CD14-positive monocyte (primary cell): ENCODE data around the gene HDAC7. TPM values are rescaled to one million over a fixed set of nuclear protein-coding genes. Genes with fewer than 3 reads are reported as not detected.

ENCODE experiments used
- DNase-seq, 3 donors: peaks; one replicate each; pipeline ENCODE4 v3.0.0-alpha.2; 2011 to 2022
- H2AFZ ChIP-seq: 2 replicates; pipeline ENCODE4 v1.6.0; 2012; ENCODE audit warnings: mild to moderate bottlenecking, low read depth, low read length, inconsistent platforms; ENCODE audit not compliant: insufficient read depth, poor library complexity, severe bottlenecking
- H3K27ac ChIP-seq, 2 donors: 1 replicate in 1 of 2; 2 replicates in 1 of 2; pipeline ENCODE4 v1.5.1; 2012 to 2013; ENCODE audit warnings: low read length in 2 of 2, control low read depth in 1 of 2, inconsistent platforms in 1 of 2, low read depth in 1 of 2, mild to moderate bottlenecking in 1 of 2
- H3K27me3 ChIP-seq, 2 donors: one replicate each; pipeline versions ENCODE4 v1.6.0 to v1.6.1; 2011 to 2013; ENCODE audit warnings: low read length in 2 of 2; ENCODE audit not compliant: control insufficient read depth in 2 of 2, insufficient read depth in 2 of 2
- H3K36me3 ChIP-seq, 2 donors: replicated peaks in 1 of 2; 1 replicate in 1 of 2; 2 replicates in 1 of 2; pipeline versions ENCODE4 v1.5.1 to v1.6.1; 2012 to 2013; ENCODE audit warnings: low read length in 2 of 2, control low read depth in 1 of 2, inconsistent platforms in 1 of 2, mild to moderate bottlenecking in 1 of 2; ENCODE audit not compliant: insufficient read depth in 2 of 2, control insufficient read depth in 1 of 2
- H3K4me1 ChIP-seq, 2 donors: 1 replicate in 1 of 2; 2 replicates in 1 of 2; pipeline versions ENCODE4 v1.5.1 to v1.6.1; 2012 to 2013; ENCODE audit warnings: low read length in 2 of 2, control low read depth in 1 of 2, inconsistent platforms in 1 of 2, mild to moderate bottlenecking in 1 of 2, moderate library complexity in 1 of 2; ENCODE audit not compliant: insufficient read depth in 2 of 2, control insufficient read depth in 1 of 2
- H3K4me2 ChIP-seq: replicated peaks from 2 replicates; pipeline ENCODE3; 2012; ENCODE audit warnings: low read length, moderate library complexity, mild to moderate bottlenecking; ENCODE audit not compliant: poor library complexity, severe bottlenecking; ENCODE audit errors: extremely low read depth
- H3K4me3 ChIP-seq, 3 experiments: fragments of 200-600 bp in 1 of 3; sonication (generic) in 1 of 3; replicated peaks in 1 of 3; 1 replicate in 2 of 3; 2 replicates in 1 of 3; pipeline ENCODE4 v1.5.1; 2011 to 2013; ENCODE audit warnings: low read length in 3 of 3, mild to moderate bottlenecking in 3 of 3, control low read depth in 2 of 3, low read depth in 2 of 3, inconsistent platforms in 1 of 3, moderate library complexity in 1 of 3
- H3K79me2 ChIP-seq: 2 replicates; pipeline ENCODE4 v1.6.0; 2012; ENCODE audit warnings: mild to moderate bottlenecking, control low read depth, inconsistent platforms, low read length, moderate library complexity; ENCODE audit not compliant: insufficient read depth
- H3K9ac ChIP-seq: 2 replicates; pipeline ENCODE4 v1.6.0; 2017; ENCODE audit warnings: low read length, mild to moderate bottlenecking; ENCODE audit not compliant: insufficient read depth, poor library complexity, severe bottlenecking
- H3K9me3 ChIP-seq, 2 donors: replicated peaks in 1 of 2; 1 replicate in 1 of 2; 2 replicates in 1 of 2; pipeline versions ENCODE4 v1.5.1 to v1.6.1; 2012 to 2013; ENCODE audit warnings: low read length in 2 of 2, control low read depth in 1 of 2; ENCODE audit not compliant: control insufficient read depth in 1 of 2, insufficient read depth in 1 of 2
- H4K20me1 ChIP-seq: 2 replicates; pipeline ENCODE4 v1.6.0; 2012; ENCODE audit warnings: mild to moderate bottlenecking, low read length, control low read depth, moderate library complexity; ENCODE audit not compliant: insufficient read depth
- H3K27ac Mint-ChIP-seq, 7 donors: one replicate each; pipeline ENCODE4 v1.8.0; 2020; ENCODE audit warnings: mild to moderate bottlenecking in 7 of 7, mixed read lengths in 7 of 7, moderate library complexity in 6 of 7, inconsistent platforms in 2 of 7
- H3K27me3 Mint-ChIP-seq, 3 donors: one replicate each; pipeline ENCODE4 v1.8.0; 2021 to 2022; ENCODE audit warnings: low read depth in 3 of 3, mild to moderate bottlenecking in 3 of 3, mixed read lengths in 3 of 3, moderate library complexity in 3 of 3, inconsistent platforms in 1 of 3
- H3K36me3 Mint-ChIP-seq, 2 donors: one replicate each; pipeline ENCODE4 v1.8.0; 2020; ENCODE audit warnings: mixed read lengths in 2 of 2, inconsistent platforms in 1 of 2, mild to moderate bottlenecking in 1 of 2
- H3K4me1 Mint-ChIP-seq: one replicate; pipeline ENCODE4 v1.8.0; 2020; ENCODE audit warnings: mild to moderate bottlenecking, mixed read lengths
- H3K4me3 Mint-ChIP-seq, 2 donors: one replicate each; pipeline ENCODE4 v1.8.0; 2020; ENCODE audit warnings: mild to moderate bottlenecking in 2 of 2, mixed read lengths in 2 of 2, moderate library complexity in 1 of 2
- H3K9me3 Mint-ChIP-seq, 7 donors: one replicate each; pipeline ENCODE4 v1.8.0; 2020 to 2022; ENCODE audit warnings: mixed read lengths in 7 of 7, mild to moderate bottlenecking in 6 of 7, moderate library complexity in 6 of 7, inconsistent platforms in 2 of 7
- CTCF ChIP-seq: fragments of 200-600 bp; IDR thresholded peaks from one replicate; pipeline ENCODE4 v1.8.0; 2022; ENCODE audit warnings: antibody characterized with exemption, mild to moderate bottlenecking
- WGBS: methylation state at CpG from one replicate; pipeline ENCODE4 v1.1.5; 2013; ENCODE audit warnings: missing lambda C conversion rate; ENCODE audit not compliant: insufficient coverage; 5-methylcytosine and 5-hydroxymethylcytosine counted together
- intact Hi-C, 2 donors: fragments of 100-400 bp; cut with micrococcal nuclease; formaldehyde crosslinking; loops; one replicate each; pipeline versions ENCODE4 v1.15.0 to v1.15.1; 2023
- polyA plus RNA-seq, 3 donors: library from polyadenylated mRNA; depleted of rRNA in 1 of 3; unstranded in 2 of 3; stranded (reverse) in 1 of 3; fragments of 300-500 nt in 2 of 3; fragments of >200 nt in 1 of 3; fragmentation: Illumina TruSeq in 2 of 3; gene quantifications; 1 replicate in 2 of 3; 2 replicates in 1 of 3; pipeline ENCODE4 v1.2.3, GENCODE V29; 2012 to 2021

The HDAC7 gene
- polyA plus RNA-seq, 3 donors: 5.9 to 79.2 (median 8.4) TPM

DNA sequence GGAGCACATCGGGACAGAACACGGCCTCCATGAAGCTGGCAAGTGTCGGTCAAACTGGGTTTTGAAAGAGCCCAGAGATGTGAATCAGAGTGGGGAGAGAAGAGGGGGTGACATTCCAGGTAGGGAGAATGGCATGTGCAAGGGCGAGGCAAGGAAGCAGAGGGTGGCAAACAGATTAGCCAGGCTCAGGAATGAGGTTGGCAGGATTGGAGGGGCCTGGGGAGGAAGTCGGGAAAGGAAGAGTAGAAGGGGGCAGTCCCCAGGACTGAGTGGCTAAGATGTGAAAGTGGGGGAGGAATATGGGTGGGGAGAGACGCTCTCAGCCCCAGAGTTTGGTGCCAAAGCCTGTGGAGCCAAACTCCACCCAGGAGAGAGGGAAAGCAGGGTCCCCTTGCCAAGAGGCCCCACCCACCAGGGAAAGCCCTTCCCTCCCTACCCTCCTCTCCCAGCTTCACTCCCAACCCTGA, 5.5 kb upstream of the HDAC7 start:
- Histone ChIP-seq H3K9me3 (no peaks in the 10 kb centered on the region), H3K27ac (no peak overlapping the region), H3K4me3 (no peak overlapping the region), H3K36me3 (no peaks in the 10 kb centered on the region), H2AFZ (no peak overlapping the region), H3K4me2 (no peak overlapping the region), H4K20me1 (no peaks in the 10 kb centered on the region), H3K4me1 (peaks cover 77 to 91% of the 10 kb centered on the region in 2 donors), H3K27me3 (no peaks in the 10 kb centered on the region), H3K9ac (no peak overlapping the region), H3K79me2 (peaks cover 2% of the 10 kb centered on the region)
- no peak for TF ChIP-seq CTCF
- no peaks in the 10 kb centered on the region for H3K36me3 Mint-ChIP-seq
- intact Hi-C loops: no loop called here
- H3K27ac Mint-ChIP-seq: no peak overlapping the region
- DNase-seq: no peak
- H3K4me1 Mint-ChIP-seq: peaks cover 84% of the 10 kb centered on the region
- peaks cover 0 to 3% (median 0%) of the 10 kb centered on the region in 3 donors for H3K27me3 Mint-ChIP-seq
- 97% methylated on average over 5 of the region's 6 CpGs for WGBS
- peaks cover 0 to 3% (median 0%) of the 10 kb centered on the region in 7 donors for H3K9me3 Mint-ChIP-seq
- H3K4me3 Mint-ChIP-seq: peak overlapping the region in 1 of 2 donors; percentile 9

- Histone ChIP-seq H3K4me3 (no peak overlapping the region), H3K4me1 (peaks cover 74 to 87% of the 10 kb centered on the region in 2 donors), H4K20me1 (no peaks in the 10 kb centered on the region), H2AFZ (no peak overlapping the region), H3K27ac (no peak overlapping the region), H3K27me3 (no peaks in the 10 kb centered on the region), H3K9ac (no peak overlapping the region), H3K36me3 (no peaks in the 10 kb centered on the region), H3K79me2 (peaks cover 8% of the 10 kb centered on the region), H3K9me3 (no peaks in the 10 kb centered on the region), H3K4me2 (no peak overlapping the region)
- H3K27ac Mint-ChIP-seq: no peak overlapping the region
- WGBS: no CpG with 5 or more reads among the region's 3 CpGs
- intact Hi-C loops: no loop called here
- H3K4me1 Mint-ChIP-seq: peaks cover 83% of the 10 kb centered on the region
- peaks cover 0 to 3% (median 0%) of the 10 kb centered on the region in 7 donors for H3K9me3 Mint-ChIP-seq
- H3K4me3 Mint-ChIP-seq: peak overlapping the region in 1 of 2 donors; percentile 9
- no peaks in the 10 kb centered on the region for H3K36me3 Mint-ChIP-seq
- peaks cover 0 to 3% (median 0%) of the 10 kb centered on the region in 3 donors for H3K27me3 Mint-ChIP-seq
- no peak for TF ChIP-seq CTCF
- no peak for DNase-seq
Measured at GRCh38 chr12:47824635-47825034, 4.9 kb upstream of the HDAC7 start.
